HG03521 (cell line): ENCODE measurements around the gene KCNC1.

Experiments used
- ATAC-seq: cut with Tn5 transposase; IDR thresholded peaks from one replicate; pipeline ENCODE4 v1.9.1; 2021; ENCODE audit warnings: mild to moderate bottlenecking, moderate library complexity; ENCODE audit not compliant: unreplicated experiment

Gene KCNC1

DNA sequence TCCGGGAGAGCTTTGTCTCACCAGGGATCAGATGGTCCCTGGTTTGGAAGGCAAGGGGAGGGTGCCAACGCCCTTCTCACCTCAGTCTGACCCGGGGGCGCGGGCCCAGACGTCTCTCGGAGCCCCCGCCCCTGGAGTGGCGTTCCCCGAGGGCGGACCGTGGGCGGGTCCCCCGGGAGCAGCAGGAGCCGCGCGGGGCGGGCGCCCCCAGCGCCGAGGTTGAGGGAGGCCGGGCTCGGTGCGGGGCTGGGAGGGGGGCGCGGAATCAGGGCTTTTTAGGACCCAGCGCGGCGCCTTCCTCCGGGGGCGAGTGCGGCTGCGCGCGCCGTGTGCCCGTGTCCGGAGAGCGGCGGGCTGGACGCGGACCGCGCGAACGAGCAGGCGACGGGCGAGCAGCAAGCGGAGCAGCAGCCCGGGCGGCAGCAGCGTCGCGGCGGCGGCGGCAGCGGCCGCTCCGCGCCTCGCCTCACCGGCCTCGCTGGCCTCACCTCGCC lies at the start of gene KCNC1:
KCNC1 (plus strand) TSS at position 364 of the 494 bp plus-strand sequence. CDS start 1,222 bp downstream, outside the sequence.
- no peak for ATAC-seq

GRCh38 chr11:17686231-17686980 lies 48.2 kb upstream of the KCNC1 start:
- no peak for ATAC-seq

DNA sequence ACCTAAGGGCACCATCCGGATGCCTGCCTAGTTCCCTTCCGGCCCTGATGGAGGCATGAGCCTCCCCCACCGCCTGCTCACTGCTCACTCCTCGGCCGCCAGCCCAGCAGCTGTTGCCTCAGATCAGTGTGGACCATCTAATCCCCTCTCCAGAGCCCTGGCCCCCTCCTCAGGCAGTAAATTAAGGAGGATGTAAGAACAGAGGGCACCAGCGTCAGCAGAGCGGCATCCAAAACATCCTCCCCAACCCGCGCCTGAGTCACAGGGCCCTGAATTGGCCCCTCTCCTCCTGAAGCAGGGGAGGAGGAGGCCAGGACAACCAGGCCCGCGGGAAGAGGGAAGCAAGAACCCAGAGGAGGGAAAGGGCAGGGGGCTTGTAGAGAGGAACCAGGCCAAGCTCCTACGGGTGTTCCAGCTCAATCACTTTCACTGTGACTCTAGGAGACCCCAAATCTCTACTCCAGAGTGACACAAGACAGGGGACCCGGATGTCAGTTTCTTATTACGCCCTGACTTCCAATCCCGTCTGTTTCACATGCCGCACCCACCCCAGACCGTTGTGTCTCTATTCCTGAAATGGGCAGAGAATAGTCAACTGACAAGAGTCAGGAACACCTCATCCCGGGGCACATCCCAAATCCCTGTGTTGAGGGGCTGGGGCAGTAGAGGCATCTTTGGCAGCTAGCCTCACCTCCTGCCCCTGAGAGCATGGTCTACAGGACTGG lies 46.5 kb upstream of the KCNC1 start:
- no peak for ATAC-seq

DNA sequence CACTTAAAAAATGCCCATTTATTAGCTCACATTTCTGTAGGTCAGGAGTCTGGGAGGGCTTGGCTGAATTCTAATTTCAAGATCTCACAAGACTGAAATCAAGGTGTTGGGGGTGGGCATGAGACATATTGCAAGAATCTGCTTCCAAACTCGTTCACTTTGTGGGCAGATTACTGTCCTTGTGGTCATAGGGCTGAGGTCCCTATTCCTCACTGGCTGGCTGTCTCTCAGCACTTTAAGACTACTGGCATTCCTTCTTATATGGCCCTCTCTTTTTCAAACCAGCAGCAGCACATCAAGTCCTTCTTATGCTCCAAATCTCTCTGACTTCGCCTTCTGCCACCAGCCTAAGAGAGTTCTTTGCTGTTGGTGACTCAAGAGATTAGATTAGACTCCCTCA lies 43.0 kb upstream of the KCNC1 start:
- ATAC-seq: no peak

DNA sequence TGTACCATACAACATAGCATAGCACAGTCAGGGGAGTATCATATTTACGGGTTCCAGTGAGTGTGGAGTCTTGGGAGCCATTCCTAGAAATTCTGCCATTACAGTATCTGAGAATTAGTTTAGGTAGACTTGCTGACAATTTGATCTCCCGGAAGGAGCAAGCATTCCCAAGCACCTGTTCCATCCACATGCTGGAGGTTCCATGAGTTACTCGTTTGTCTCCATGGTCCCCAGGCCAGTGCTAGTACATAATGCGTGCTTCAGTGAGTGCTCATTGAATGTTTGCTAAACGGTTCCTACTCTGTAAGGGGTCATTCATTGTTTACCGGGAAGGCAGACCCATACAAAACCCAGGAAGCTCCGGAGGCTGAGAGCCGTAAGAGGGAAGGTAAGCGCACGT lies 42.6 kb upstream of the KCNC1 start:
- ATAC-seq: no peak

- no peak for ATAC-seq
Measured at GRCh38 chr11:17692931-17693330, 41.6 kb upstream of the KCNC1 start.

DNA sequence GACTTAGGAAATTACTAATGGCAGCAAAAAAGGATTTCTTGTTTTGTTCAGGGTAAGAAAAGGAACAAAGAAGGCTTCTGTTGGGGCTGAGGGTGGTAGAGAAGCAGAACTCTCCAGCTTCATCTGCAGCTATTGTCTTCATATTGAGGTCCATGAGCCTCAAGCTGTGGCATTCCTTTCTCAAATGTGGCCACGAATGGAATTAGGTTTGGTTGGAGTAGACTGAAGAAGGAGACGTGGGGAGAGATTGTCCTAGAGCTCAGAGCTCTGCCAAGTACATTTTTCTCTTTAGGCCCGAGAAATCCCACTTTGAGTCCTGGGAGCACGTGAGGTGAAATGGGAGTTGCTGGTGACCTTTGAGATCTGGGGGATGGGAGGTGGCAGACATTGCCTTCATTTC lies 41.0 kb upstream of the KCNC1 start:
- ATAC-seq: no peak

- no peak for ATAC-seq
Measured at GRCh38 chr11:17694494-17695110, 40.0 kb upstream of the KCNC1 start.

DNA sequence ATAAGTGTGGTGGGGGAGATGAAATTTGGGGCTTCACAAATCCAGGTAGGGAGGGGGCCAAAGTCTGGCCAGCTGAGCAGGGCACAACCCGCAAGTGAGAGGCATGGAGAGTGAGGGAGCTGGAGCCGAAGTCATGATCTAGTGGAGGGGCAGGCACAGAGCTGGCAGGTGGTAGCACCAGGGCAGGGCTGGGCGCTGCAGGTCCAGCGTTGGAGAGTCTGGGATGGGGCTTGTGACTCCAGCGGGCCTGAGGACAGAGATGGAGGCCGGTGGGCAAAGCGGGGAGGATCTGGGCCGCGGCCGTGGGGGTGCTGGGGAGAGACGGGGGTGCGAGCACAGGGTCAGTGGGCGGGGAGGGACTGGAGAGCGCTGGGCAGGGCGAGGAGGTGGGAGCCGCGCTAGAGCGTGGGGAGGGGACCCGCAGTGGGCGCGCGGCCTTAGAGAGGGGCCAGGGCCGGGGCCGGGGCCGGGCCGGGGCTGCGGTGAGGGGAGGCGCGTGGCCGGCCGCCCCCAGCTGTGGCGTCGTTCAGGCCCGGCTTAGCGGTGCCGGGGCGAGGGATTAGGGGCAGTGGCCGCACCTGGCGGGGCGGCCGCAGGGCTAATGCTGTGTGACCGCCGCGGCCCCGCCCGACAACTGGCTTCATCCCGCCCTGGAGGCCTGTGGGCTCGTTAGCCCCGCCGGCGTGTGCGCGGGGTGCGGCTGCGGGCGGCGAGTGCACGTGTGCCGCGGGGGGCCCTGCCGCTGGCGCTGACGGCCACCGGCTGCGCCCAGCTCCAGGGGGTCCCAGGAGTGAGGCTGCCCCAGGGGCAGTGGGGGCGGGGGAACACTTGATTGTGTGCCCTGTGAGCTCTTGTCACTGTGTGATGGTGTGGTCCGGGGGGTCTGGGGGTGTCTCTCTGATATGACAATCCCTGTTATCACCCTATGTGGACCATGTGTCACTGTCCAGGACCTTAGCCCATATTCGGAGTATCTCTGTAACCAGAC lies 38.8 kb upstream of the KCNC1 start:
- no peak for ATAC-seq

DNA sequence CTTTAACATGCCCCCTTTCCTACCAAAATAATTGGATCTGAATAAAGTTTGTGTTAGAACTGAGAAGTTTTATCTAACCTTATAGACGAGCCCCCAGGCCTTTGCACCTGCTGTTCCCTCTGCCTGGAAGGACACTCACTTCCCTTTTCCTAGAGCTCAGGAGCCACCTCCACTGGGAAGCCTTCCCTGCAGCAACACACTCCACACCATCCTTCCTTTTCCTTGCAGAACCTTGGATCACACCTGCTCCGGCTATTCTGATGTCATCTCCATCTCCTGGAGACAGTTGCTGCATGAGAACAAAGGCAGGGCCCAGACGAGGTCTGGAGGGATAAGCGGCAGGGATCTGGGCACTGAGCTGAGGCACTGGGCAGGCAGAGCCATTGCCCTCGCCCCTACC lies 37.8 kb upstream of the KCNC1 start:
- ATAC-seq: no peak

DNA sequence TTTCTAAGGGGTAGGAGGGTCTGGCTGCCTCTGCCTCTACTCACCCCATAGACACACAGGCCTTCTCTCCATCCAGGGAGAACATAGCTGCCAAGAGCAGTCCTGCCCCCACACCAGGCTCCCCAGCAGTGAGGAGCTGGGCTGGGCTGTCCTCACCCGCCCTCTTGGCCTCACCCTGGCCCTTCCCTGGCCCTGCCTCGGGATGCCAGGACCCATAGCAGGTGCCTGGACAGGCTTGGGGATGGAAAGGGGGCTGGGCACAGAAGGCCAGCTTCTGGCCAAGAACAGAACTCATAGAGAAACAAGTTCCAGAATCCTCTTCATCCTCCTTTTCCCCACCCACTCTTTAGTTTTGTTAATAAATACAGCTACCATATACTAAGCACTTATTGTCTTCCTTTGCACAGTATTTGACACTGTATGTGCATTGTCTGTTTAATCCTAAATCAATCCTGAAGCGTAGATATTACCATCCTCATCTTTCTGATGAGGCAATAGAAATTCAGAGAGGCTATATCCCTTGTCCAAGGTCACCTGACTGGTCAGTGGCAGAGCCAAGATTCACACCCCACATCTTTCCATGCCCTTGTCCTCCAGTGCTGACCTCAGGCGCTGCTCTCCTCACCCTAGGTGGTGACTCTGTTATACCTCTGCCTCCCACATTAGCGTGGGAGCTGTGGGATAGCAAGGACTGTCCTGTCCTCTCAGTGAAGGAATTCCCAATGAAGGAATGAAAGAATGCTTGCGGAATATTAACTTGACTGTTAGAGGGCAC lies 37.2 kb upstream of the KCNC1 start:
- ATAC-seq: no peak

DNA sequence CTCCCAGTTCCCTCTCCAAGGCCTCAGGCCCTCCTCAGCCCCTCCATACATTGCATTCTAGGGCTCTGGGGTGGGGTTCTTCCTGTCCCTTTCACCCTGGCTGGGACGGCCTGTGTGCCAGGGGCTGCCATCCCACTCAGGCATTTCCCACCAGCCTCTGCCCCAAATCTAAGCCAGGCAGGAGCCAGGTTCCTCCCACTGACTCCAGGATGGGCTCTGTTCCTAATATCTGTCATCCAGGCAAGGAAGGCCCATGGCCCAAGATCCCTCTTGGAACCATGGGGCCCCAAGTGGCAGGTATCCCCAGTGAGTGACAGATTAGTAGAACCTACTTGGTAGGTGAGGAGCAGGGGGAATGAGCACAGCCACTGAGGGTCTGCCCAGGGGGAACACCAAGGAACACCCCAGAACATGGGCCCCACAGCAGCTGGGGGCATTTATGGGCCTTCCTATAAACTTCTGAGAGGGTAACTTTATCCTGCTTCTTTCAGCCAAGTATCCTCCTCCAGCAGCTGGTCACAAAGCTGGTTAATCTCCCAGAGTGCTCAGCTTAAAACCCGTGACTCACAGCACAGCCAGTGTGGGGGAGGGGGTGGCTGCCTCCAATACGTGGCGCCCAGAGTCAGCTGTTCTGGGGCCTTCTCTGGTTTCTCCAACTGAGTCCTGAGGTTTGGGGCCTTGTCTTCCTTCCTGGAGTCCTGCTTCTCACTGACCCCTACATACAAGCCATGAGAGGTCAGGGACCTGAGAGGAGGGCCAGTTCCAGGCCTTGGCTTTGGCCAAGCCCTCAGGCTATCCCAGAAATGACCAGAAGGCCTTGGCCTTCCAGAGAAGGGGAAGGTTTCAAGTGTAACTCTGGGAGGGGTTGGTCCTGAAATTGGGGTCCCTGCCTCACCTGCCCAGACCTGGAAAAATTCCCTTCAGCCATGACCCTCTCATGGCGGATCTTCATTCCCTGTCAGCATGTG lies 35.1 kb upstream of the KCNC1 start:
- ATAC-seq: no peak

DNA sequence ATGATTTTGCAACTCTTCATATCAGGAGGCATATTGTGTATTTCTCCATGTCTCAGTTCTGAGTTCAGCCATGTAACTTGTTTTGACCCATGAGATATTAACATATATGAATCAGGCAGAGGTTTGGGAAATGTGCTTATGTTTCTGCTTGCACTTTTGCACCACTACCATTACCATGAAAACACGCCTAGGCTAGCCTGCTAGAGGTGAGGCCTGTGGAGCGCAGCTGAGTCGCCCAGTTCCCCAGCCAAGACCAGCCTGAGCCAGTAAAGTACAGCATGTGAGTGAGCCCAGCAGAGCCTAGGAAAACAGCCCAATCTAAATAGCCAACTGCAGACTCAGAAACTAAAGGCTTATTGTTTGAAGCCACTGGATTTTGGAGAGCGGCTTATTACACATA lies 33.6 kb upstream of the KCNC1 start:
- ATAC-seq: no peak

GRCh38 chr11:17702876-17703275 lies 31.7 kb upstream of the KCNC1 start:
- ATAC-seq: no peak

- no peak for ATAC-seq
Measured at GRCh38 chr11:17703951-17704350, 30.6 kb upstream of the KCNC1 start.

GRCh38 chr11:17707830-17708229 lies 26.8 kb upstream of the KCNC1 start:
- no peak for ATAC-seq

GRCh38 chr11:17711836-17712235 lies 22.7 kb upstream of the KCNC1 start:
- ATAC-seq: no peak

DNA sequence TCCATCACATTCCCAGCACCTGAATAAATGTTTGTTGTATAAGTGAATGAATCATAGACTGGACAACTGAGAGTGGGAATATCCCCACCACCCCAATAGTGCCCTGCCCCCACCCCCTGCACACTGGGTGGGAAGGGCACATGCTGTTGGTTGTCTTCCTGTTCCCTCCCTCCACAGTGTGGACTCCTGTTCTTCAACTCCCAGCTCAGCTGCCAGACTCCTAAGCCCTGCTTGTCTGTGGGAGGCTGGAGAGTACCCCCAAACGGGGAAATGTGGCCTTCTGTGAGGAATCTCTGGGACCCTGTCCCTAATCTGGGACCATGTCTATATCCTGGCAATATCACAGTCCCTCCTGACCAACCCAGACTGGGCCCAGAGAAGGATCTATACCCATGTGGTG lies 20.7 kb upstream of the KCNC1 start:
- no peak for ATAC-seq

DNA sequence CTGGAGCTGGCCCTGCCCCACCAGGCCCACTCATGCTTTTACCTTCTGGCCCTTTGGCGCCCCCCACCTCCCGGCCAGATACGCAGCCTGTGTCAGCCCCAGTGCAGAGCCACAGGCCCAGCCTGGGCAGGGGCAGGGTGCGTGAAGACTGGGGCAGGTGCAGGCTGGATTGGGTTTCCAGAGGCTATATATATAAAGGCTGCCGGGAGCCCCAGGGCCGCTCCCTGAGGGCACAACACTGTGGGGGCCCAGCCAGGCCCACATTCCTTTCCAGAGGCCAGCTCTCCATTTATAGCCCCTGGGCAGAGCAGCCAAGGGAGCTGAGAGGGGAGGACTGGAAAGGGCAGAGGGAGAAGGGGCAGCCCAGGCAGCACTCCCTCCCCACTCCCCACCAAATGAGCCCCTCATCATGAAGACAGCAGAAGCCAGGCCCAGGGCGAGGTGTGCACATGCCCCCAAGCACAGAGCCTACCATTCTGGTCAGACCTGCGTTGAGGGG lies 20.2 kb upstream of the KCNC1 start:
- ATAC-seq: no peak
